Stimulated activated naive CD4-positive, alpha-beta T cell treated with Interleukin-2 at 50 U/mL for 16 hours (primary cell): ENCODE results near the gene SLC37A1.

ENCODE experiments used
- DNase-seq: peaks from one replicate; lab custom pipeline; 2025; lab: John Stamatoyannopoulos, UW

The SLC37A1 gene

DNA sequence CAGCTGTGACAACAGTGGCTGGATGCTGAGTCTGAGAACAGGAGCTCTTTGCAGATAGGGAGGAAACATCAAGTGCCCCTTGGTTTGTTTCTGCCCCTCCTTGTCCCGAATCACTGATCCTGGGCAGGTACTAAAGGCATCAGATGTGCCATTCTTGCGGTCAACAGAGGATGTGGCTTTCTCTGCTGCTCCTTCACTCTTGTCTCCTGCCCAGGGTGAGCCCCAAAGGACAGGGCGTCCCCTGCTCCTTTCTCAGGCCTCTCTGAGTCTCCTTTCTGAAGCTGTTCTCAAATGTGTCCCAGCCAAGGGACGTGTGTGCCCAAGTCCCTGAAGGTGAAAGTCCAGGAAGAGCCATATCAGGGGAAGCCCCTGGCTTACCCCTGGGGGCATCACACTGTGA is 31.7 kb downstream of the SLC37A1 start:
- DNase-seq = no peak

DNA sequence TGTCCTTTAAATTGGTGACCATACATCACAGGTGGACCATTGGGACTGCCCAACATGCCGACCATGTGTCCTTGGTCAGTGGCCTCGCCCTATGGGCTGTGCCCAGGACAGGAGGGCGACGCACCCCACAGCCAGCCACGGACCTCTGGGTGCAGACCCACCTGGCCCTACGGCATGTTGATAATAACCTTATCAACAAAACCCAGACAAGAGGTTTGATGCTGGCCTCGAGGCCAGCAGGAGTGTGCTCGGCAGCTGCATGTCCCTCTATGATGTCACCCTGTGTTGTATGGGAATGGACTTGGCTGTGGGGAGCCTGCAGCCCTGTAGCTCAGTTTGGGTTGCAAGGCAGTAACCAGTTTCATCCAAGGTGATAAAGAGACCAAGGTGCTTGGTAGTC is 32.1 kb downstream of the SLC37A1 start:
- DNase-seq = no peak

DNA sequence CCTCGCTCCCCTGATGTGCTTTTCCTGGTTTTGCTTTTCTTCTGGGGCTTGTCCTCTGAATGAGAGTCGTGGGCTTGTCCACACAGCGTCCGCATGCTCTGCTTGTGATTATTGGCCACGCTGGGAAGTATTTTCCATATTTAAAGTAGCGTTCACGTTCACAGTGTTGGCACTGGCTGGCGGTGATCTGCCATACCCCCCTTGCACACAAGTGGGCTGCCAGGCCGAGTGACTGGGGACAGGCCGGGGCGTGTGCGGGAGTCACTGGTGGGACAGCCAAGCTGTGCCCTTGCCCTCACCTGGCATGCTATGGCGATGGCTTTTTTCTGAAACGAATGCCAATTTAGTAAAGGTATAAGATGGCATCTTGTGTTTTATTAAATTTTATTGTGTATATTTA is 32.8 kb downstream of the SLC37A1 start:
- no peak for DNase-seq

DNA sequence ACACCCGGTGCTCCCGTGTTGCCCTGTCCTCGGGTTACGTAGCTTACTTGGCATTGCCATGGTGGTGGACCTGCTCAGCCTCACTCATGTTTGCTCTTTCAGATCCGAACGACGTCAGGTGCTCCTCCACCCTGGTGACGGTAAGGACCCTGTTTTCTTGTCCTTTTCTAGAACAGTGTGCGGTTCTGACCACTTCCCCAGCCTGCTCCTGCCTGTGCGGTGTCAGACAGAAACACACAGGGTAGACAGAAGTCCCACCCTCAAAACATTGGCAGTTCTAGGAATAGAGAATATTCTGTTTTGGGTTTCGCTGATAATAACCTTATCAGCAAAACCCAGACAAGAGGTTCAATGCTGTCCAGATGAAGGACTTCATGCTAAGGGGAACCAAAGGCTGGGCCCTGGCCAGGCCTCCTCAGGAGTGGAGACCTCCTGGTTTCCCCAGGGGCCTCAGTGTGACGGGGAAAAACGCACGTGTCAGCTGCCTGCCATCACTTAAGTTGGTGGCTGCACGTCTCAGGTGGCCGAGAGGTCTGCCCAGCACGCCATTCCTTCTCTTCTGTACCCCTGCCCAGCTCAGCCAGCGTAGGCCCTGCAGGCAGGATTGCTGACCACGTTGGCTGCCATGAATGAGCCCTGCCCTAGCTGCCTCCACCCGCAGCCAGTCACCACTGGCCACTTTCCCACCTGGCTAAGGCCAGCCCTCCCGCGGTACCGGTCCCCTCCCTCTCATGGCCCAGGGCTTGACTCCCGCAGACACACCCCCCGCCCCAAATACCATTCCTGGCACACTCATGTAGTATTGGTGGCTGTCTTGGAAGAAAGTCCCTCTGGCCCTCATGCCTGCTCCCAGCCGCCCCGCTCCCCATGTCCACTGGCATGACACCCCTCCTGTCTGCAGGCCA is 33.6 kb downstream of the SLC37A1 start:
- DNase-seq = no peak

DNA sequence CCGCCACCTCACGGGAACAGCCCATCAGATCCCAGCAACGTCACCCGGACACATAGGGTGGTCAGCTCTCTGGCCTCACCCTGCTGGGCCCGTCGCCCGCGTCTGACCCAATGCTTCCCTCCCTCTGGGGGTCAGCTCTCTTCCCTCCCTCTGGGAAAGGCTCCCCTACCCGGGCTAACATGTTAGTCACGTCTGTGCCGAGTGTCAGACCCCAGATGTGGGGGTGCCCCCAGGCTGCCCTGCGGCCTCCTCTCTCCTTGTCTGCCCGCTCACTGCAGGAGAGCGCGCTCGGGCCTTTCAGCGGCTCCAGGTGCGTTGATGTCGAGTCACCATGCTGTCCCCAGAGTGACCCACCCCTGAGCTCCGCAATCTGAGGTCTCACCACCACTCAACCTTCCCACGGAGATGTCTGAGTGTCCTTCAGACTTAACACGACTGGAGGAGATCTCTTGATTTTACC is 34.3 kb downstream of the SLC37A1 start:
- no peak for DNase-seq

DNA sequence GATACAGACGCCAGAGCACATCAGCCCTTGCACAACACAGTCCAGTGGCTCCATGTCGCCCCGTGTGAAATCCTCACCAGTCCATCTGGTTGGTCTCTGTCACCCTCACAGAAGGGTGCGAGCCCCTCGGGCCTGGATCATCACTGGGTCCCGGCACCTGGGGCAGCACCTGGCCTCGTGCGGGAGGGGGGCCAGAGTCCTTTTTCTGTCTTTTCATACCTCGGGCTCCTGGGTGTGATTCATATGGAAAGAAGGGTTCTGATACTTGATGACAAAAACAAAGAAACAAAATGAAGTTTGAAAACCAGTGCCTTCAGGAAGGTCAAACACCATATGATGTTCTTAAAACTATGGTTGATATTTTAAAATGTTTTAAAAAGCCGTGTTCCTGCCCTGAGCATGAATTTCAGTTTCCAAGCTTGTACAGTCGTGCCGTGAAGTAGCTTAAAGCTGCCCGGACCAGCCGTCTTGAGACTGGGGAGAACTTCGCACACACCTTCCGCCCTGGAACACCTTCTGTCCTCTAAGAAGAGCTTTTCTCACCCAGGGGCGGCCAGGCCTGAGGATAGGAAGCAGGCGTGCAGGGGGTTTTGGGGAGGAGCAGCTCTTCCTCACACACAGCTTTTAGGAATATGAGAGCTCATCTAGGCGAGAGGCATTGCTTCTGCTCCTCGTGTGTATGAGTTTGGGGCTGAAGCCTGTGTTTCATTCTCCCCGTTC is 35.2 kb downstream of the SLC37A1 start:
- DNase-seq = no peak

DNA sequence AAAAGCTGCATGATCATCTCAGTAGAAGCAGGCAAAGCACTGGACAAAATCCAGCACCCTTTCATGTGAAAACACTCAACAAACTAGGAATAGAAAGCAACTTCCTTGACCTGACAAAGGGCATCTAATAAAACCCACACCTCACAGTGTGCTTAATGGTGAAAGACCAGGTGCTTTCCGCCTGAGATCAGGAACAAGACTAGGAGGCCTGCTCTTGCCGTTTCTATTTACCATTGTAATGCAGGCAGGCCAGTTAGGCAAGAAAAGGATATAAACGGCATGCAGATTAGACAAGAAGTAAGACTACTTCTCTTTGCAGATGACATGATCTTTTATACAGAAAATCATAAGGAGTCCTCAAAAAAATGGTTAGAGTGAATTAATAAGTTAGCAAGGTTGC is 37.2 kb downstream of the SLC37A1 start:
- no peak for DNase-seq

DNA sequence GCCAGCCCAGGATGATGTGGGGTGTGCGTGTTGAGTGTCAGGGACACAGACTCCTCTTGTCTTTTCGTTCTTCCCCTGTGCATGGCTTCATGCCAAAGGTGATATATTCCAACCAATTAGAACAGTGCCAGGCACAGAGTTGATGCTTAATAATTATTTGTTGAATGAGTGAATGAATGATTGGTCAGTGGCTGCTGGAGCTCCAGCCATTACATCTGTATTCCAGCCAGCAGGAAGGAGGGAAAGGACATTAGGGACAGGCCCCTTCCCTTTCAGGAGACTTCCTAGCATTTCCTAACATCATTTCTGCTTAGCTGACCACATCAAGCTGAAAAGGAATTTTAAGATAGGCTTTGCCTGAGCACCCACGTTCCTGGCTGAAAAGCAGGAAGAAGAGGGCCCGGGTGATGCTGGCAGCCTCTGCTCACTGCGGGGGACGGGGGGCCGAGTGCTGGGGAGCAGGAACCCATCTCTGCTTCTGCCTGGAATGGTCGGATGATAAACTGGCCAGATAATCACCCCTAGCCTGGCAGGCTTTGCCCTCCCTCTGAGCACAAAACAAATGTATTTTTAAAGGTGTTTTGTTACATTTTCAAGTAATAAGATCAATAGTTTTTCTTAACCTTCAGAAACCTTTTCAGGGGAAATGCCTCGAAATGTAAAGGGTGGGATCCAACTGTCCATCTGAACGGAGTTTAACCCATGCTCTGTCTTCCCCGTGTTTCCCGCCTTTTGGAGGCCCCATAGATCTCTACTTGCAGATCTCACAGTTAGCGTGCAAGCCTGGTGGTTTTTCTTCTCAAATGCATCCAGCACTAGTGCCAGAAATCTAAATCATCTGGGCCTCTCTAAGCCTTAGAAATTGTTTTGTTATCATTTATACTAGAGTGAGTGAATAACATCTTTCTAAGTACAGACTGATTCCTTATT is 39.0 kb downstream of the SLC37A1 start:
- no peak for DNase-seq

DNA sequence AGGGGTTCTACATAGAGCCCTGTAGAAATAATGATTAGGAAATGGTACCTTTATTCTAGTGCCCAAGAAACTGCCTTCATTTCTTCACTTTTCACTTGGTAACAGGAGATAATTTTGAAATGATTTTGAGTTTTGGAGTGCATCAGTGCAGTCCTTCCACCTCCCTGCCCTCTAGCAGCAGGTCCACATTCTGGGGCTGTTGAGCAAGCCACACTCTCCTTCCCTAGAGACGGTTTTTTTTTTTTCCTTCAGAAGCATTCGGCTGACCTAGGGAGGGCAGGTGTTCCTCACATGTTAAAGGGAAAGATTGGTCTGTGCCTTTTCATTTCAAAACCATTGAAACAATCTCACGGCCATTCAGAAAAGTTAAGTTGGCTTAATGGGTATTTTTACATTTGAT is 39.8 kb downstream of the SLC37A1 start:
- no peak for DNase-seq

DNA sequence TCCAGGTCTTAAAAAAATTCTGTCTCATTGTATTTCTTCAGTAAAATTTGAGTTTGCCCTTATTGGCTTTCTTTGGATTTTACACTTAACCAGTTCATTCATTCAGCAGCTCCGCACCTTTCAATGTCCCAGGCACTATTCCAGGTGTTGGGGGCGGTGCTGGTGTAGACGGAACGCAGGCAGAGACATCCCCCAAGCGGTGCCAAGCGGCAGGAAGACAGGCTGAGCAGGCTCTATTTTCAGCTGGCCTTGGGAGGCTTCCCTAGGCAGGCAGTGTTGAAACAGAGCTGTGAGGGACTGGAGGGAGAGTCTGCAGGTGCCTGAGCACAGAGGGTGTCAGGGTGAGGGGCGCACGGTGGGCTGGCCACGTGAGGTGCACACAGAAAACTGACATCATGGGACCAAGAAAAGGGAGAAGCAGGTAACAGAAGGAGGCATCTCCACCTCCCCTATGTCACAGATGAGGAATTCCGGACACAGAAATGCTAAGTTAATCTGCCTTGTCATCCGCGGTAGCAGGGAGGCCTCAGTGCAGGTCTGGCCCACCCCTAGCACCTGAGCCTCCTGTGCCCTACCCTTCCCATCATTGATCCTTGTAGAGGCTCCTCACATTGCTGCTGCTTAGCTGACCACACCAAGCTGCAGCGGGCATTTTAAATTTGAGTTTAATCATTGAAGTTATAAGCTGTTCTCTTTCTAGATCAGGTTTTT is 40.8 kb downstream of the SLC37A1 start:
- no peak for DNase-seq

DNA sequence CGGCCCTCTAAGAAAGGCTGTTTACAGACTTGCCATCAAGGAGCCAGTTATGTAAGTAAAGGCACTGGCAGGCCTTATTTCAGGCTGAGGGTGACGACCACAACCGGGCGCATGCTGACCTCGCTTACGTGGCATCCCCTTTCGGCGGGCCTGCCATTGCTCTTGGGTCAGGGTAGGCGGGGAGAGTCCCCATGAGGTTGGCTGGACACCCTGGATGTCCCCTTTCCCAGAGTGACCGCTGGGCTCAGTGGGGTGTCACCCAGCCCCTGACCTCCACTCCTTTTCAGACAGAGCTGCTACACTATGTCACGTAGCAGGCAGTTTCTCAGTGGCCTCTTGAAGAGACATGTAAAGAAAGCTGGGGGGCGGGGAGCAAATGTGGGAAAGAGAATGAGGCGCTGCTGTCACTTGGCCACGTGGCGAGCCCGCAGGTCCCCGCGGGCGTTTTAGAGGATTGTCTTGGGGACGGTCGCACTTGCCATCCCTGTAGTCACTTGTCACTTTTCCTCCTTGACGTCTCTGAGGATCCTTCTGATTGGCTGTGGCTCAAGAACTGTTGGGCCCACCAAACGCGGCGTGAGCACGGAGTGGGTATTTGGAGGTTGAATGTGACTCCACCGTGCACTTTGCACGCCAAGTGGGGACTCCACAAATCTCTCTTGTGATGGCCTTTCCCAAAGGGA is 42.2 kb downstream of the SLC37A1 start:
- no peak for DNase-seq

DNA sequence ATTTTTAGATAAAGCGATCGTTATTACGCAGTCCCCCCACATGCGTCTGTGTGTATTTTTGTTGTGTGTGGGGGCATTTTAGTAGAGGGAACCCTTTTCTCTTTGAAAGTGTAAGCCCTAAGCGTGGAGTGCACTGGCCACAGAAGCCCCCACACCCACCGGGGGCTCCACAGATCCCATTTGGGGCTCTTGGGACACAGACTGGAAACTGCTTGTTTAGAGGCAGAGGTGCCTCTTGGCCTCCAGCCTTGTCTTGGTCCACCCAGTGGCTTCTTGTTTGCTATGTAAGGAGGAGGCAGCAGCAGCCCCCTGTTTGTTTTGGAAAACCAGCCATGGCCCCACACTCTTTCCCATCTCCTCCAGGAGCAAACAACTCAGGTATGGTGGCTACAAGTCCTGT is 42.8 kb downstream of the SLC37A1 start:
- DNase-seq = no peak

DNA sequence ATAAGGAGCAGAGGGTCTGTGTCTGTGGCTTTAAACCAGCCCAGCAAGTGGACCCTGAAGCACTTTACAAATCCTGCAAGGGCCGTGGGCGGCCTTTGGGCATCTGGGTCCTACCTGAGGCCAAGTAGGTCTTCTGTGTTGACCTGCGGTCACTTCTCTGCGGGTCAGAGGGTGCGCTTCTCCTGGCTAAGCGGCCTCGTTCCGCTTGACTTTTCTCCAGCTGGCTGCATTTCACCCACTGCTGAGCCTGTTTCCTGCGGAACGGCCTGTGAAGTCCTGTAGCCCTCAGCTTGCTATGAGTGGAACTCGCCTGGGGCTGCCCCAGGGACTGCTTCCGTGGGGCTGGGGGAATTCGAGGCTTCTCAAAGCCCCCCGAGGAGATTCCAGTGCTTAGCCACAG is 43.3 kb downstream of the SLC37A1 start:
- no peak for DNase-seq

DNA sequence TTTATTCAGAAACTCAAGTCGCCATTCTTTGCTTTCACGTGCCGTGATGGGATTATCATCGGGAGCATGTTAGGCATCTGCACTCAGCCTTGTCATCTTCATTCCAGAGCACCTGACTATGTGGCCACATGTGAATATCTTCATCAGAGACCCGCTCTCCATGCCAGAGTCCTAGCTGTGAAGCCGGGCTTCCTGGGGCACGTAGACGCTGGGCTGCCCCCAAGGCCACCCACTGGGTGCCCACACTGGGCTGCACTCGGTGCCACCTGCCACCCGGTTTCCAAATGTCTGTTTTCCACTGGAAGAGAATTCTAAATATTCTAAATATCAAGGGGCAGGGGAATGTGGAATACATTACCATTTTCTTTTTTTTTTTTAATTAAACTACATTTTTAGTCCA is 43.8 kb downstream of the SLC37A1 start:
- no peak for DNase-seq

DNA sequence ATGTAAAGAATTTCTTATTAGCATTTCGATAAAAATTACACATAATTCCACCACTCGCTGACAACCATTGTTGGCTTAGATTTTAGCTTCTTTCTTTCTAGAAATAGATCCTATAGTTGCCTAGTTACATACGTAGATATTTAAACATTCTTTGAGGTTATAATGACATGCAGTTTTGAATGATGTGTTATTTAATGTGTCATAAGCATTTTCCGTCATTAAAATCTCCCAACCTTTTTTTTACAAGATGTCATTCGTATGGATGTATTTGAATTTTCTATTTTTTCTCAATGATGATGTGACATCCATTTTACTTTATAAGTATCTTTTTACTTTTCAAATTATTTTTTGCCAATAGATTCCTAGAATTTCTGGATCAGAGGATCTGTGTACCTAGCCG is 44.7 kb downstream of the SLC37A1 start:
- no peak for DNase-seq

DNA sequence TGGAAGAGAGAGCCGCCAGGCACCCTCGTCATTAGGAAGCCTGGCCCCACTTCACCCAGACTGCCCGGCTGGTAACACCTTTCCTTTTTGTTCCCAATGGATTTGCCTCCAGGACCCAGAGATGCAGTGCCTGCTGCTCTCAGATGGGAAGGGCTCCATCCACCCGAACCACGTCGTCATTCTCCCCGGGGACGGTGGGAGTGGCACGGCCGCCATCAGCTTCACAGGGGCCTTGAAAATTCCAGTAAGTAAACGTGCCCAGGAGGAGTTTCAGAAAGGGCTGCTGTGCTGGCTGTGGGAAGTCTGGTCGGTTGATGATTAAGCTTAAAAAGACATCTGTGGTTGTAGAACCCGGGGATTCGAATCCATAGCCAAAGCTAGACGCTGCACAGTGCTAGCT is 45.2 kb downstream of the SLC37A1 start:
- no peak for DNase-seq

DNA sequence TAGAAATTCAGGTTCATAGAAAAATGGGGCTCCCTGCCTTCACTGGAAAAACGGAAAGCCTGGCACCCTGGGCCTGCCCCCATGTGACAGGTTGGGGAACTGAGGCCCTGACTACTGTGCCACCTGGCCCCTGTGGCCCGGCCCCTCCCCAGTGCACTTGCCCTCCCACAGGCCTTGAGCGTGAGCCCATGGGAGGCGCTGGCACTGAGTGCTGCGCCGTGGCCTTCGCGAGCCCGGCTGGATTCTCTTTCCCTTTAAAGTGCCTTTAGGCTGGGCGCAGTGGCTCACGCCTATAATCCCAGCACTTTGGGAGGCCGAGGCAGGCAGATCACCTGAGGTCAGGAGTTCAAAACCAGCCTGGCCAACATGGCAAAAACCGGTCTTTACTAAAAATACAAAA is 45.7 kb downstream of the SLC37A1 start:
- no peak for DNase-seq

DNA sequence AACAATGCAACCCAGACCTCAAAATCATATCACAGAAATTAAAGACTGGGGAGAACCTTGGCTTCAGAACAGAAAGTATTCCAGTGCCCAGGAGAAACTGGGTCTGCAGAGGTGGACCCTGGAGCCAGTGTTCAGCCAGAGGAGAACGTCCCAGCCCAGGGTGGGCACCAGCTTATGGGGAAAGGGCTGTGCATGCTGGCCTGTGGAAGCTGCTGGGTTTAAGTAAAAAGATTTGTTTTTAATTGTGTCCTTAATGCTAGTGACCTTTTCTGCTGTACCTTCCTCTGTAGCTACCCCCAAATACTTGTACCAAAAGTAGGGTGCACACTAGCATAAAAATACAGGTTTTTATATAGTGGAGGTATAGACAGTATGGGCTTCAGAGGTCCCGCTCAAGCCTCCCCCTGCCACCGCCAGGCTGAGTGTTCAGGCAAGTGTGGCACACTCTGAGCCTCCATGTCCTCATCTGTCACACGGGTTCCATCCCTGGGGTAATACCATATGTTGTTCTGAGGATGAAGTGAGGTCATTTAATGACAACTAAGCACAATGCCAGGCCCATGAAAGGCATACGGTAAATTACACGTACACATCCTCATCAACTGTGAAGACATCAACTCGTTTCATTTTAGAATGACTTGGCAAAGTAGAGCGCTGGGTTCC is 47.0 kb downstream of the SLC37A1 start:
- DNase-seq = no peak

DNA sequence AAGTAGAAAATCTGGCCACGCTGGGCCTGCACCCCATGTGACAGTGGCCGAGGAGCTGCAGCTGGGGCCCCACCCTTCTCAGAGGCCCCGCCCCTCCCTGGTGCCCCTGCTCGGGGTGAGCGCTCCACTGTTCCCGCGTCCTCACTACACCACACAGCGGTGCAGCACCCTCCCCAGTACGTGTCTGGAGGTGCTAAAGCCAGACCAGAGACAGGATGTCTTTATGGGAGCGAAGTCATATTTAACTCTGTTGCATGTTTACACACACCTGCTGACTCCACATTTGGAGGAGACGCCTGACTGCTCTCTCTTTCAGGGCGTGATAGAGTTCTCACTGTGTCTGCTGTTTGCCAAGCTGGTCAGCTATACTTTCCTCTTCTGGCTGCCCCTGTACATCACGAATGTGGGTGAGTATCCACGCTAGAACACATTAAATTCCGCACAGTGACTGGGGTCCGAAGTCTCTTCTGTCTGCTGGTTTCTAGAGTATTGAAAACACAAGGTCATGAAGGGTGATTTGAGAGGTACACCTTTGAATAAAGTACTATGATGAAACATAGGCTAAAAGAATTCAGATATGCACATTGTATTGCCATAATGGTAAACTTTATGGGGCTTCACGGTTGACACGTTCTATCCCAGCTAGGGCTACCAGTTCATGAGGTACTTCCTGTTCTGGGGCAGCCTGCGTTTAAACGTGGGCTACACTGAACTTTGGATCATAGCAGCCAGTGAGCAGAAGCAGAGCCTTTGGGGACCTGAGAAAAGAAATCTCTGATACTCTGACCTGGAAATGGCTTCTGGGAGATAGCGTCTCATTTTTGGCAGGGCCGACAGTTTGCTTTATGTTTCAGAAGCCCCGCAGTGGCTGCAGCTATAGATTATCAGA is 48.4 kb downstream of the SLC37A1 start:
- no peak for DNase-seq
